Activated T-helper 9 cell treated with anti-CD3 and anti-CD28 coated beads, Interleukin-2, amount 50 U/mL, for 16 hours (primary cell): ENCODE measurements around the gene LRRIQ1.

Experiments
- DNase-seq: peaks from one replicate; pipeline ENCODE4 v3.0.0-alpha.2; 2020; ENCODE audit warnings: low read depth

The LRRIQ1 gene

DNA sequence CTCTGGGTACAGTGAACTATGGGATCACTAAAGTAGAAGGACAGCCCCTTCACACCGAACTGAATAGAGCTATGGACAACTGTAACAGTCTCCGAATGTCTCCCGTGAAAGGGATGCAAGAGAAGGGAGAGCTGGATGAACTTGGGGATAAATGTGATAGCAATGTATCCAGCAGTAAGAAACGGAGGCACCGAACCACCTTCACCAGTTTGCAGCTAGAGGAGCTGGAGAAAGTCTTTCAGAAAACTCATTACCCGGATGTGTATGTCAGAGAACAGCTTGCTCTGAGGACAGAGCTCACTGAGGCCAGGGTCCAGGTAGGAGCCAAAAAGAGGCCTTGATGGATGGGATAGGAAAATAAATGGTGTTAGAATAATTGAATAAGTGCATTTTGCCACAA lies 247.4 kb downstream of the LRRIQ1 start:
- no peak for DNase-seq
